ENCODE results near the gene ZNF503.

ZNF503 gene

GRCh38 chr10:75350791-75351190, 50.8 kb downstream of the ZNF503 start:
- no peak for DNase-seq

Data from activated CD4-positive, CD25-positive, alpha-beta regulatory T cell (primary cell).